Measurements from ENCODE around the gene DUSP3.

GRCh38 chr17:43758497-43759174 is 20.1 kb downstream of the DUSP3 start, which contains the start of gene SOST:
- TF ChIP-seq RAD21 (IDR thresholded peaks at IDR 0.05; ENCODE audit: insufficient read depth, low read depth, low read length) (no peak), ZSCAN29 (IDR thresholded peaks at IDR 0.05) (no peak)
